Thyroid gland (tissue), 4 donors: ENCODE results near the gene TUBA1C.

Source experiments
- POLR2A ChIP-seq, 2 donors: fragments of 450-650 bp; IDR thresholded peaks; one replicate each; pipeline ENCODE4 v1.6.1; 2017; ENCODE audit warnings: antibody characterized with exemption in 2 of 2, mild to moderate bottlenecking in 2 of 2, moderate library complexity in 1 of 2
- TF ChIP-seq, protein P1 (sequence below), 6 experiments: fragments of 200-600 bp in 3 of 6; fragments of 450-650 bp in 3 of 6; sonication (generic) in 3 of 6; IDR thresholded peaks; one replicate each; pipeline ENCODE4 v1.5.1; 2016 to 2019; ENCODE audit warnings: antibody characterized with exemption in 6 of 6, mild to moderate bottlenecking in 2 of 6, inconsistent platforms in 1 of 6, moderate library complexity in 1 of 6

DNA sequence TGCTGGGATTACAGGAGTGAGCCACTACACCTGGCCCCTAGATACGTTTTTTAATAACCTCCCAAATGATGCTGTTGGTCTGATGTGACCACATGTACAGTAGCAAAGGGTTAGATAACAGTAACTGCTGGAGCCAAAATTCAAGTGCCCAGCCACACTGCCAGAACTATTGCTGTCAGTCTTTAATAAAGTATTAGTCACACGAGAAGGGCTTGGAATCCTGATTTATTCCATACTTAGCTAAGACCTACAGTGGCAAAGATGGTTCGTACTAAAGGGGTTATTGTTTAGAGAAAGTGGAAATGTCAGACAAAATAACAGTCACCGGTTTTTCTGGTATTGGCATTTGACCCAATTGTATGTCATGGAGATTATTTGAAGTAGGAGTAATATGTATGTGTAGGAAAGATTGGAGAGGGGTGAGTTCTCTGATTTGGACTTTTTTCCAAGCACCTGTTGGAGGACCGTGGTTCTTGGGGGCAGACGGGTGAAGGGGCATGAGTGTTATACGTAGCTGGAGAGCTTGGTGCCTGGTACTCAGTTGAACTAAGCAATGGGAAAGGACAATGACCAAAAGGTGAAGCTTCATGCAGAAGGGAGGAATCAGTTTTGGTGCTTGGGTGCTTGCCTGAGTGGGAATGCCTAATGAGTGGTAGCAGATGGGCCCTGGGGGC lies 9.7 kb downstream of the TUBA1C start:
- TF ChIP-seq, protein P1, sequence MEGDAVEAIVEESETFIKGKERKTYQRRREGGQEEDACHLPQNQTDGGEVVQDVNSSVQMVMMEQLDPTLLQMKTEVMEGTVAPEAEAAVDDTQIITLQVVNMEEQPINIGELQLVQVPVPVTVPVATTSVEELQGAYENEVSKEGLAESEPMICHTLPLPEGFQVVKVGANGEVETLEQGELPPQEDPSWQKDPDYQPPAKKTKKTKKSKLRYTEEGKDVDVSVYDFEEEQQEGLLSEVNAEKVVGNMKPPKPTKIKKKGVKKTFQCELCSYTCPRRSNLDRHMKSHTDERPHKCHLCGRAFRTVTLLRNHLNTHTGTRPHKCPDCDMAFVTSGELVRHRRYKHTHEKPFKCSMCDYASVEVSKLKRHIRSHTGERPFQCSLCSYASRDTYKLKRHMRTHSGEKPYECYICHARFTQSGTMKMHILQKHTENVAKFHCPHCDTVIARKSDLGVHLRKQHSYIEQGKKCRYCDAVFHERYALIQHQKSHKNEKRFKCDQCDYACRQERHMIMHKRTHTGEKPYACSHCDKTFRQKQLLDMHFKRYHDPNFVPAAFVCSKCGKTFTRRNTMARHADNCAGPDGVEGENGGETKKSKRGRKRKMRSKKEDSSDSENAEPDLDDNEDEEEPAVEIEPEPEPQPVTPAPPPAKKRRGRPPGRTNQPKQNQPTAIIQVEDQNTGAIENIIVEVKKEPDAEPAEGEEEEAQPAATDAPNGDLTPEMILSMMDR (IDR thresholded peaks at IDR 0.05) = no peak
- no peak for TF ChIP-seq POLR2A (IDR thresholded peaks at IDR 0.05)
